Measurements from ENCODE around the gene POTEM.
"Not testable (repeated sequence)": the region's sequence is repeated elsewhere in the genome, so short reads cannot be mapped to it uniquely, and the experiment has no call there.

The POTEM gene

GRCh38 chr14:18967134-18967533 is at the start of gene POTEM:
POTEM (plus strand) TSS chr14:18967434; CDS start chr14:18967486, 52 bp downstream.
- DNase-seq: not testable (repeated sequence)

GRCh38 chr14:18918345-18918744 is 48.9 kb upstream of the POTEM start:
- DNase-seq: not testable (repeated sequence)

DNA sequence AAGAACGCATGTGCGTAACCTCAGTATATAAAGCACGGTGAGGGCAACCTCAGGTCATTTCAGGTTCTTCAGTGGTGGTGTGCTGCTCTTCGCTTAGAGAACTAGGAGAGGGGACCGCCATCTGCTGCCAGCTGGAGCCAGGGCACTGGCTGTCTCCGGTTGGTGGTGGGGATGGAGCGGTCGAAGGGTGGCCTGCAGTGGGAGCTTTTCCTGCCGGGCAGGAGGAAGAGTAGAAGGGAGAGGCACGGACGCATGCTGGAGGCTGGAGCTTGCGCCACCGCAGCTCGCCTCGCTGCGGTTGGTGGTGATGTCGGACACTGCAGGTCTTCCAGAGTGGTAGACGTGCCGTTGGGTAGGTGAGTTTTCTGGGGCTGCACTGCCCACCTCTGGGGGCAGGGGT is 47.2 kb upstream of the POTEM start:
- not testable (repeated sequence) for DNase-seq

DNA sequence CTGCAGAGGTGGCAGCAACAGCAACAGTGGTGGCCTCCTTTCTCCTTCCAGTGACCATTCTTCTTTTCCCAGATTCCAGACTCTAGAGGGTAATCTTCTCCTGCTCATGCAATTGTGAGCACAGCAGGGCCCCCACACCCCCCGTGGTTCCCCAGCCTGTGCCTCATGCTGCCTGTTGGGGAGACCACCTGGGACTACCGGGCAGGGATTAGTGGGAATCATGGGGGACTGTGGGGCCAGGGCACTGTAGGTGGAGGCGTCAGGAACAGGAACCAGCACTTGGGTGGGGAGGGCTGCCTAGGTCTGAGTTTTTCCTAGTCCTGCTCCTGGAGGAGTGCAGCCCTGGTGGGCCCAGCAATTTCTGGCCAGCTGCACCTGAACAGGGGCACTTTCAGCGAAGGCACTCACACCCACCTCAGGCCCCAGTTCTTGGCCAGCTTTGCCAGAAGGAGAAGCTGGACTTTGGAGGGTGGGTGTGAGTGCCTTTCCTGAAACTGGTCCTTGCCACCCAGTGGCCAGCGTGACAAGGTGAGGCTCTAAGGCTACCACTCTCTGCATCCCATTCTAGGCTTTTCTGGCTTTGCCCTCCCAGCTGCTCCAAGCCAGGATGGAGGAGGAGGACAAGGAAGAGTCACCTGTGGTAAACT is 46.1 kb upstream of the POTEM start:
- not testable (repeated sequence) for DNase-seq

DNA sequence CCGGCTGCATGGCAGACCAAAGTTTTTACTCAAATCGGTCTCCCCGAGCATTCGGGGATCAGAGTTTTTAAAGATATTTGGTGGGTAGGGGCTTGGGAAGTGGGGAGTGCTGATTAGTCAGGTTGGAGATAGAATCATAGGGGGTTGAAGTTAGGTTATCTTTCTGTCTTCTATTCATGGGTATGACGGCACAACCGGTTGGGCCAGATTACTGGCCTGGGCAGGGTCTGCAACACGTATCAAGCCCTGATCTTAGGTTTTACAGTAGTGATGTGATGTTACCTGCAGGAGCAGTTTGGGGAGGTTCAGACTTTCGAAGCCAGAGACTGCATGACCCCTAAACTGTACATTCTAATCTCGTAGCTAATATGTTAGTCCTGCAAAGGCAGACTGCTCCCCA is 30.4 kb upstream of the POTEM start:
- DNase-seq: not testable (repeated sequence)

DNA sequence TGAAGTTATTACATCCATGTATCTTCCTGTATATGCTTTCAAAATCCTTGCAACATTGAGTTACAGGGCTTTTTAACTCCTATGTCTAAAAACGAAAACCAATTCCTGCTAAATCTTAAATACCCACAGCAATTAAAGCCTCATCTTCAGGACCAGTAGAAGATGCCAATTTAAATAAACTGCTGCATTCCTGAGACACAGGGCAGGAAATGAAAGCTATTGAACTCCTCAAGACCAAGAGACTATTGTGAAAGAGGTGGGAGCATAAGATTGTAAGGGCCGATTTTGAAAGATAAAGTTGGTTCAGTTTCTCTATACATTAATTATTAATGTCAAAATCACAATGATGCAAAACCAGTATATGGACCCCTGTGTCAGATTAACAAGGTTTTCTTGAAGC is 28.5 kb upstream of the POTEM start:
- not testable (repeated sequence) for DNase-seq

- DNase-seq: not testable (repeated sequence)
Observed at GRCh38 chr14:18949939-18950338, 17.3 kb upstream of the POTEM start.

DNA sequence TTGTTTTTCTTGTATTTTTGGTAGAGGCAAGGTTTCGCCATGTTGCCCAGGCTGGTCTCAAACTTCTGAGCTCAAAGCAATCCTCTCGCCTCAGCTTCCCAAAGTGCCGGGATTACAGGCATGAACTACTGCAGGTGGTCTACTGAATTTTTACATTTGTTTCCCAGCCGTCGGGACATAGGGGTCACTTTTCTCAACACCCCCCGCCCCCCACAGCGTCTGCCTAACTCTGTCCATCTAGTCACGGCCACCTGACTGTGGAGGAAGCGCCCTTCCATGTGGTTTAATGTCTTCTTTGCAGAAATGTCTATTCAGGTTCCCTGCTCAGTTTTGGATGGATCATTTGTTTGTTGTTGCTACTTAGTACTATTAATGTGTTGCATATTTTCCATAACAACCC is 14.1 kb upstream of the POTEM start:
- DNase-seq: not testable (repeated sequence)

DNA sequence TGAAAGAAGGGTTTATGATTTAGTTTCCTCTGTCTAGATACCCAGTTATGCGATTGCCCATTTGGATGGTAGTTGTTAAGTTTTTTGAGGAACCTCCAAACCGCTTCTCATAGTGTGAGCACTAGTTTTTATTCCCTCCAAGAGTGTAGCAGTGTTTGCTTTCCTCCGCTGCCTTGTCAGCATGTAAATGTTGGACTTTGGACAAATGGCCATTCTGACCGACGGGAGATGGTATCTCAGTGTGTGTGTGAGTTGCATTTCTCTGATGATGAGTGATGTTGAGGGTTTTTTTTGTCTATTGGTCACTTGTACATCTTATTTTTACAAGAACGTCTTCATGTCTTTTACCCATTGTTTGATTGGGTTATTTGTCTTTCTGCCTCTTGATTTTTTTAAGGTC is 11.4 kb upstream of the POTEM start:
- DNase-seq: not testable (repeated sequence)

DNA sequence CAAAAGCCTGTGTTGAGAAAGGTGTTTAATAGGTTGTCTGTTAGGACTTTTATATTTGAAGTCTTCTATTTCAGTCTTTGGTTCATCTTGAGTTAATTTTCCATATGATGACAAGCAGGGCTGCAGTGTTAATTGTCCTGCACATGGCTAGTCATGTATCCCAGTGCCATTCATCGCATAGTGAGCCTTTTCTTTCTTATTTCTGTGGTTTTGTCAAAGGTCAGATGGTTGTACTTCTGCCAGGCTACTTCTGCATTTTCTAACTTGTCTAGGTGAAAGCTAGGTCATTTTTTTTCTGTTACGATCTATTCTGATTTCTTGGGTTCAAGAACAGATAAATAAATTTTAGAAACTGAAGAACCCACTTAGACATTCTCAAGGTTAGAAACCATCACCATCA is 5.7 kb upstream of the POTEM start:
- not testable (repeated sequence) for DNase-seq

DNA sequence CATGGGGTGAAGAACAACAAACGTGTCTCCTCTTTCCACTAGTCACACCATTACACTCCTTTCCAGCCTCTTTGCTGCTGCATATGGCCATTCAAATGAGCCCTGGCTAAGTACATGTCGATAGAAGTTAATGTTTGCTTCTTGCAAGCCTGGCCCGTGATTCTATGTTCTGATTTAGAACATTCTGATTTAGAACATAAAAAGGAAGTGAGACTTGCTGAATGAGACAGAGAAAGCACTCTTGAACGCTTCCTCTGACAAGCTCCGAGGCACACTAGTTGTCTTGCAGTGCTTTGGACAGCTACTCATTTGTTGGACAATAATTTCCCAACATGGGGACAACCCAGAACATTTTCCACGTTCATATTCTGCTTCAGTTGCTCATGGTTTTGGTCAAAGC is 5.1 kb upstream of the POTEM start:
- not testable (repeated sequence) for DNase-seq

DNA sequence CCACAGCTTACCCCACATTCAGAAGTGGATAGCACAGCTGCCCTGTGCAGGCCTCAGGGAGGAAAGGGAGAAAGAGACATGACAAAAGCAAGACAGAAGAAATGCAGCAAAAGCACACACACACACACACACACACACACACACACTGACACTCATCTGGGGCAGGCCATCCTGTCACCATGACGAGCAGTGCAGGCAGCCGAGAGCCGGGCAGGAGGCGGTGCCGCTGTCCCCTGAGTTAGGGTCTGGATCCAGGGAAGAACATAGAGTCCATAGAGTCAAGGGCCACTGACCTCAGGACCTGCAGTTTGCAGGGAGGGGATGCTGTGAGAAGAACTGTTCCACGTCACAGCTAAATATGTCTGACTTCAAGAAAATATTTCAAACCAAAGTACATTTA is 4.0 kb upstream of the POTEM start:
- not testable (repeated sequence) for DNase-seq

DNA sequence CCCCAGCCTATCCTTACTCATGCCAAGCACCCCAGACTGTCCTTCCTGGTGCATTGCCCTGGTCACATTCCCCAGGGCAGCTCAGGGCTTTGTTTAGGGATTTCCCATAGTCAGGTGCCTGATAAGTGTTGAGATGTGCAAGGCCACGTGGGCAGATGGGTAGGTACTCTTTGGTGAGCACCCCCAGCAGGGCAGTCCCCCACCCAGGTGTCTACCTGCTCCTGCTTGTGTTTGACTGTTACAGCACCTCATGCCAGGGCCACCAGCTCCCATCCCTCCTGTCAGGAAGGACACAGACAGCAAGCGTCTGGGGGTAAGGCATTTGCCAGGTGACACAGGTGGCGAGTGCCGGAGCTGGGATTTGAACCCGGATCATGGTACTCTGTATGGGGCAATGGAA is 2.4 kb upstream of the POTEM start:
- DNase-seq: not testable (repeated sequence)

DNA sequence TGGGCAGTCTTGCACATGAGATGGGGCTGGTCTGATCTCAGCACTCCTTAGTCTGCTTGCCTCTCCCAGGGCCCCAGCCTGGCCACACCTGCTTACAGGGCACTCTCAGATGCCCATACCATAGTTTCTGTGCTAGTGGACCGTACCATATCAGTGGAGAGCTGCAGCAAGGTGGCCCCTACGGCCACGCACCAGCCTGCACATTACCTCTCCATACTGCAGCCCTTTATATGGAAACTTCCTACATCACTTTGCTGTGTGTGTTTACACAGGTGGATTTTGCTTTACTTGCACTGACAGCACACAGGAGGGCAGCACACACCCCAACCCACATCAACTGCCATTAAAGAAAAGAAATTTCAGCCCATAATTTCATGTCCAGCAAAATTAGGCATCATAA is 35.3 kb downstream of the POTEM start:
- not testable (repeated sequence) for DNase-seq

DNA sequence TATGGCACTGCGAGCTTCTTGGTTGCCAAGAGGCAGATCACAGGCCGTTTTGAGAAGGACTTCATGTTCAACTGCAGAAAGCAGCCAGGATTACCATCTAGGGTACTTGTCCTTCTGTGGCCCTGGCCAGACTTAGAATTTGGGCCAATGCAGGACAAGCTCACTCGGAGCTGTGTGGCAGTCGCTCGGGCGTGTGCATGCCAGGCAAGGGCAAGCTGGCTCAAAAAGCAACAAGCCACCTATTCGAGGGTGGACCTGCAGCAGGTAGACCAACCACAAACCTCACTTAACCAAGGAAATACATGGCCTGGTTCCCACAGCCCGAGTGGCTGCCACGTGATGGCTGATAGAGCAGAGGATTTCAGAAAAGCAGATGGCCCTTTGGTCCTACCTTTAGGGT is 39.3 kb downstream of the POTEM start:
- DNase-seq: not testable (repeated sequence)

GRCh38 chr14:19007678-19008077 is 40.4 kb downstream of the POTEM start:
- not testable (repeated sequence) for DNase-seq

DNA sequence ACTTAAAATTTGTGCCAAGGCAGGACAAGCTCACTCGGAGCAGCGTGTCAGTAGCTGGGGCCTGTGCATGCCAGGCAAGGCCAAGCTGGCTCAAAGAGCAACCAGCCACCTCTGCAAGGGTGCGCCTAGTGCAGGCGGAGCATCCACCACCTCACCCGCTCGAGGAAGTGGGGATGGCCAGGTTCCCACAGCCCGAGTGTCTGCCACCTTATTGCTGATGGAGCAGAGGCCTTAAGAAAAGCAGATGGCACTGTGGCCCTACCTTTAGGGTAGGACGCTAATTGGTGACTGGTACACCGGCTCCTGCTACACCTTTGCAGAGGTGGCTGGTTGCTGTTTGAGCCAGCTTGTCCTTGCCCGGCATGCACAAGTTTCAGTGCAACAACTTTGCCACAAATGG is 43.8 kb downstream of the POTEM start:
- DNase-seq: not testable (repeated sequence)

DNA sequence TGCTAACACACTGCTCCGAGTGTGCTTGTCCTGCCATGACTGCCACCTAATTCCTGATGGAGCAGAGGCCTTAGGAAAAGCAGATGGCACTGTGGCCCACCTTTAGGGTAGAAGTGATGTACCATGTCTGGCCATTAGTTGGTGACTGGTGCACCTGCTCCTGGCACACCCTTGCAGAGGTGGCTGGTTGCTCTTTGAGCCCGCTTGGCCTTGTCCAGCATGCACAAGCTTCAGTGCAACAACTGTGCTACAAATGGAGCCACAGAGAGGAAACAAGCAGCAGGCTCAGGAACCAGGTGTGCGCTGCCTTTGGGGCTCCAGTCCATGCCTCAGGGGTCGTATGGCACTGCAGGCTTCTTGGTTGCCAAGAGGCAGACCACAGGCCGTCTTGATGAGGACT is 44.5 kb downstream of the POTEM start:
- not testable (repeated sequence) for DNase-seq

DNA sequence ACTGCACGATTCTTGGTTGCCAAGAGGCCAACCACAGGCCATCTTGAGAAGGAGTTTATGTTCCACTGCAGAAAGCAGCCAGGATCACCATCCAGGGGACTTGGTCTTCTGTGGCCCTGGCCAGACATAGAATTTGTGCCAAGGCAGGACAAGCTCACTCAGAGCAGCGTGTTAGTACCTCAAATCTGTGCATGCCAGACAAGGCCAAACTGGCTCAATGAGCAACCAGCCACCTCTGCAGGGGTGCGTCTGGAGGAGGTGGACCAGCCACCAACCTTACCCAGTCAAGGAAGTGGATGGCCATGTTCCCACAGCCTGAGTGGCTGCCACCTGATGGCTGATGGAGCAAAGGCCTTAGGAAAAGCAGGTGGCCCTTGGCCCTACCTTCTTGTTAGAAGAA is 48.0 kb downstream of the POTEM start:
- not testable (repeated sequence) for DNase-seq

DNA sequence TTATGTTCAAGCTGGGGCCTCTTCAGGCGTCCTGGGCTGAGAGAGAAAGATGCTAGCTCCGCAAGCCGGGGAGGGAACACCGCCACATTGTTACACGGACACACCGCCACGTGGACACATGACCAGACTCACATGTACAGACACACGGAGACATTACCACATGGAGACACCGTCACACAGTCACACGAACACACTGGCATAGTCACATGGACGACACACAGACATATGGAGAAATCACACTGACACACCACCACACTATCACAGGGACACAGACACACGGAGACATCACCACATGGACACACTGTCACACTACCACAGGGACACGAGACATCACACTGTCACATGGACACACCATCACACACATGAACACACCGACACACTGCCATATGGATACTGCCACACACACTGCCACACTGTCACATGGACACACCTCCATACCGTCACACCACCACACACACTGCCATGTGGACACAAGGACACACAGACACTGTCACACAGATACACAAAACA is 57.9 kb downstream of the POTEM start:
- not testable (repeated sequence) for DNase-seq

- not testable (repeated sequence) for DNase-seq
Observed at GRCh38 chr14:19026649-19027351, 59.6 kb downstream of the POTEM start.

DNA sequence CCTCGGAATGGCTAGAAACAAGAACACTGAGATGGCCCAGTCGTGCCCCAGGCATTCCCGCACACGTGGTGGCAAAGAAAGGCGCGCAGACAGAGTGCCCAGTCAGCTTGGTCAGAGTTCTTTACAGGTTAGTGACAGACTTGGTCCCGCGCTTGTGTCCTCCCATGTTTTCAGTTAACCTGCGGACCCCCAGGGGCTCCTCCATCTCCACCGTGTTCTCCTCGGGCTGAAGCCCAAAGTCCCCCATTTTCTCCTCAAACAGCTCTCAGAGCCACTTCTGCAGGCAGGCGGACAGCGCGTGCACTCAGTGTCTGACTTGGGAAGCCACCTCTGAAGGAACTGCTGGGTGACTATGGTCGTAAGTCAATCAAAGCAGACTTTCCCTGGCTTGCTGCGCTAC is 60.7 kb downstream of the POTEM start:
- DNase-seq: not testable (repeated sequence)

DNA sequence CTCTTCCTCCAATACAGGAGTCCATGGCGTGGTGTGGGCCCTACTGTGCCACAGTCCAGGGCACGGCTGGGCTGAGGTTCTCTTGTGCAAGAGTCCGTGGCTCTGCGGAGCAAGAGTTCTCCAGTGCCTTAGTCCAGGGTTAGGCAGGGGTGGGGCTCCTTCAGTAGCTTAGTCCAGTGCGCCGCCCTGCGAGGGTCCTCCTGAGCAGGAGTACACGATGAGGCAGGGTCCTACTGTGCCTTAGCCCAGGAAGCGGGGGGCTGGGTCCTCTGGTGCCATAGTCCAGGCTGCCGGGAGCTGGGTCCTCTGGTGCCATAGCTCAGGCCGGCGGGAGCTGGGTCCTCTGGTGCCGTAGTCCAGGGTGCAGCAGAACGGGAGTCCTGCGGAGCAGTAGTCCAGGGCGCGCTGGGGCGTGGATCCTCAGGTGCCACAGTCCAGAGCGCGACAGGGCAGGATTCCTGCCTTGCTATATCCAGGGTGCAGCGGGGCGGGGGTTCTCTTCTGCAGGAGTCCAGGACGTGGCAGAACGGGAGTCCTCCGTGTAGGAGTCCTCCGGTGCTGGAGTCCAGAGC is 69.7 kb downstream of the POTEM start:
- DNase-seq: not testable (repeated sequence)
